IMR-90 (cell line): ENCODE data around the gene PARP3. TPM values are rescaled to one million over a fixed set of nuclear protein-coding genes. Genes with fewer than 3 reads are reported as not detected.

ENCODE experiments used
- ATAC-seq: fragments of 200-7000 bp; cut with Tn5 transposase; 2 replicates; pipeline ENCODE4 v1.9.1; 2020; ENCODE audit warnings: low read depth, mild to moderate bottlenecking, moderate library complexity
- BruUV-seq: library from RNA; stranded (reverse); fragments of 400-500 nt; replicated peaks from 2 replicates; lab custom pipeline; 2021; lab: Mats Ljungman, UMichigan
- CTCF ChIA-PET: fragments of 300-600 bp; formaldehyde crosslinking; extraction: SDS; loops from one replicate; lab custom pipeline; 2021; ENCODE audit warnings: antibody characterized with exemption; lab: Yijun Ruan, JAX
- POLR2A ChIA-PET: fragments of 300-600 bp; sonication (Branson Sonifier 250); formaldehyde crosslinking; loops from one replicate; lab custom pipeline; 2022; ENCODE audit warnings: antibody characterized with exemption; ENCODE audit not compliant: unreplicated experiment; lab: Charles Lee
- DNase-seq: peaks from one replicate; pipeline ENCODE4 v3.0.0; 2013
- H2AFZ ChIP-seq: replicated peaks from 2 replicates; pipeline ENCODE3; 2013; ENCODE audit warnings: low read length, mild to moderate bottlenecking; ENCODE audit not compliant: poor library complexity
- H2AK5ac ChIP-seq: 2 replicates; pipeline ENCODE4 v1.6.1; 2013; ENCODE audit warnings: low read depth, low read length, inconsistent platforms
- H2AK9ac ChIP-seq: replicated peaks from 2 replicates; pipeline ENCODE3; 2013; ENCODE audit warnings: mild to moderate bottlenecking, low read depth, low read length, moderate library complexity; ENCODE audit not compliant: poor library complexity
- H2BK120ac ChIP-seq: 2 replicates; pipeline ENCODE4 v1.6.1; 2013; ENCODE audit warnings: low read depth, low read length, inconsistent platforms
- H2BK15ac ChIP-seq: 3 replicates; pipeline ENCODE4 v1.6.1; 2013; ENCODE audit warnings: low read depth, low read length, inconsistent platforms
- H2BK20ac ChIP-seq: 2 replicates; pipeline ENCODE4 v1.6.1; 2013; ENCODE audit warnings: low read depth, mild to moderate bottlenecking, inconsistent platforms, low read length, moderate library complexity
- H2BK5ac ChIP-seq: 2 replicates; pipeline ENCODE4 v1.6.1; 2013; ENCODE audit warnings: mild to moderate bottlenecking, low read depth, low read length, inconsistent platforms; ENCODE audit not compliant: poor library complexity, severe bottlenecking
- H3K14ac ChIP-seq: replicated peaks from 2 replicates; pipeline ENCODE4 v1.6.1; 2013; ENCODE audit warnings: low read depth, low read length, inconsistent platforms
- H3K18ac ChIP-seq: 2 replicates; pipeline ENCODE4 v1.6.1; 2013; ENCODE audit warnings: low read depth, low read length, control low read depth
- H3K23ac ChIP-seq: 2 replicates; pipeline ENCODE4 v1.6.1; 2013; ENCODE audit warnings: low read depth, low read length, inconsistent platforms
- H3K27ac ChIP-seq: 2 replicates; pipeline ENCODE4 v1.5.1; 2013; ENCODE audit warnings: mild to moderate bottlenecking, control low read depth, low read length; ENCODE audit not compliant: insufficient read depth
- H3K27me3 ChIP-seq: 2 replicates; pipeline ENCODE4 v1.6.1; 2013; ENCODE audit warnings: low read length; ENCODE audit not compliant: control insufficient read depth, insufficient read depth
- H3K36me3 ChIP-seq: 2 replicates; pipeline ENCODE4 v1.6.1; 2013; ENCODE audit warnings: low read length, mixed read lengths; ENCODE audit not compliant: control insufficient read depth, insufficient read depth
- H3K4ac ChIP-seq: 2 replicates; pipeline ENCODE4 v1.6.1; 2013; ENCODE audit warnings: low read depth, low read length, inconsistent platforms
- H3K4me1 ChIP-seq: 2 replicates; pipeline ENCODE4 v1.6.1; 2013; ENCODE audit warnings: low read length, mixed read lengths; ENCODE audit not compliant: control insufficient read depth, insufficient read depth
- H3K4me2 ChIP-seq: 2 replicates; pipeline ENCODE4 v1.6.1; 2013; ENCODE audit warnings: low read depth, mild to moderate bottlenecking, control low read depth, low read length, moderate library complexity
- H3K4me3 ChIP-seq: 2 replicates; pipeline ENCODE4 v1.5.1; 2013; ENCODE audit warnings: low read depth, mild to moderate bottlenecking, control low read depth, low read length, moderate library complexity; ENCODE audit not compliant: insufficient read depth
- H3K56ac ChIP-seq: 2 replicates; pipeline ENCODE4 v1.6.1; 2013; ENCODE audit warnings: low read length, inconsistent platforms; ENCODE audit not compliant: insufficient read depth; ENCODE audit errors: extremely low read depth
- H3K79me1 ChIP-seq, 2 experiments: 2 replicates each; pipeline ENCODE4 v1.6.1; 2013; ENCODE audit warnings: low read length in 2 of 2, inconsistent platforms in 1 of 2, low read depth in 1 of 2
- H3K9ac ChIP-seq: 2 replicates; pipeline ENCODE4 v1.6.1; 2013; ENCODE audit warnings: low read depth, low read length, control low read depth
- H3K9me1 ChIP-seq: 2 replicates; pipeline ENCODE4 v1.6.1; 2013; ENCODE audit warnings: low read length, inconsistent platforms; ENCODE audit not compliant: insufficient read depth
- H3K9me3 ChIP-seq: 2 replicates; pipeline ENCODE4 v1.6.1; 2013; ENCODE audit warnings: low read length; ENCODE audit not compliant: control insufficient read depth, insufficient read depth
- H4K20me1 ChIP-seq: 2 replicates; pipeline ENCODE4 v1.6.1; 2013; ENCODE audit warnings: low read length, inconsistent platforms; ENCODE audit not compliant: insufficient read depth
- H4K5ac ChIP-seq: 2 replicates; pipeline ENCODE4 v1.6.1; 2013; ENCODE audit warnings: mild to moderate bottlenecking, low read depth, low read length, control low read depth
- H4K8ac ChIP-seq, 2 experiments: 2 replicates each; pipeline ENCODE4 v1.6.1; 2013; ENCODE audit warnings: low read depth in 2 of 2, low read length in 2 of 2, control low read depth in 1 of 2, inconsistent platforms in 1 of 2
- H4K91ac ChIP-seq: 2 replicates; pipeline ENCODE4 v1.6.1; 2013; ENCODE audit warnings: low read depth, low read length, inconsistent platforms; ENCODE audit not compliant: insufficient read depth
- BHLHE40 ChIP-seq: fragments of 150-350 bp; IDR thresholded peaks from 2 replicates; pipeline ENCODE4 v1.6.1; 2016; ENCODE audit warnings: mild to moderate bottlenecking, low read depth, low read length
- CEBPB ChIP-seq: IDR thresholded peaks from 2 replicates; pipeline ENCODE4 v1.6.1; 2012; ENCODE audit warnings: low read depth, low read length, improper control_type of control experiment
- CHD1 ChIP-seq: IDR thresholded peaks from 2 replicates; pipeline ENCODE4 v1.6.1; 2012; ENCODE audit warnings: low read depth, low read length, improper control_type of control experiment
- CTCF ChIP-seq: conservative IDR thresholded peaks from 2 replicates; pipeline ENCODE4 v1.5.1; 2012; ENCODE audit warnings: mild to moderate bottlenecking, low read depth, low read length, improper control_type of control experiment
- ELK1 ChIP-seq: fragments of 150-350 bp; IDR thresholded peaks from 2 replicates; pipeline ENCODE4 v1.6.1; 2016; ENCODE audit warnings: low read depth, mild to moderate bottlenecking, low read length, moderate library complexity, borderline replicate concordance
- FOS ChIP-seq: fragments of 150-350 bp; IDR thresholded peaks from 2 replicates; pipeline ENCODE4 v1.6.1; 2016; ENCODE audit warnings: low read depth, low read length
- MAFK ChIP-seq: IDR thresholded peaks from 2 replicates; pipeline ENCODE4 v1.6.1; 2012; ENCODE audit warnings: low read depth, low read length, improper control_type of control experiment
- MAZ ChIP-seq: IDR thresholded peaks from 2 replicates; pipeline ENCODE4 v1.6.1; 2012; ENCODE audit warnings: low read depth, mild to moderate bottlenecking, low read length, improper control_type of control experiment, moderate library complexity, borderline replicate concordance
- MXI1 ChIP-seq: IDR thresholded peaks from 2 replicates; pipeline ENCODE4 v1.6.1; 2012; ENCODE audit warnings: low read depth, mild to moderate bottlenecking, low read length, moderate library complexity, borderline replicate concordance
- NFE2L2 ChIP-seq: fragments of 150-350 bp; IDR thresholded peaks from 2 replicates; pipeline ENCODE4 v1.6.1; 2016; ENCODE audit warnings: low read depth, mild to moderate bottlenecking, low read length
- POLR2A ChIP-seq: IDR thresholded peaks from 2 replicates; pipeline ENCODE4 v1.6.1; 2012; ENCODE audit warnings: mild to moderate bottlenecking, low read depth, low read length
- RAD21 ChIP-seq: IDR thresholded peaks from 2 replicates; pipeline ENCODE4 v1.6.1; 2012; ENCODE audit warnings: low read length, improper control_type of control experiment
- RCOR1 ChIP-seq: IDR thresholded peaks from 2 replicates; pipeline ENCODE4 v1.6.1; 2012; ENCODE audit warnings: mild to moderate bottlenecking, low read length, improper control_type of control experiment; ENCODE audit not compliant: insufficient replicate concordance
- RFX5 ChIP-seq: IDR thresholded peaks from 2 replicates; pipeline ENCODE4 v1.8.0; 2012; ENCODE audit warnings: low read depth, mild to moderate bottlenecking, low read length, moderate library complexity
- SMC3 ChIP-seq: fragments of 150-350 bp; IDR thresholded peaks from 2 replicates; pipeline ENCODE4 v1.6.1; 2016; ENCODE audit warnings: low read depth, mild to moderate bottlenecking, antibody characterized with exemption, low read length, moderate library complexity
- WGBS, 2 experiments: methylation state at CpG; one replicate each; pipeline versions ENCODE4 v1.1.5 to v1.1.7; 2013; ENCODE audit warnings: missing lambda C conversion rate in 2 of 2; ENCODE audit not compliant: insufficient read length in 1 of 2; ENCODE audit errors: extremely low coverage in 2 of 2; 5-methylcytosine and 5-hydroxymethylcytosine counted together
- dilution Hi-C: fragments of 300-500 bp; cut with HindIII; formaldehyde crosslinking; loops from one replicate; pipeline ENCODE4 v1.14.3; 2018; ENCODE audit warnings: low sequenced_read_pairs; ENCODE audit not compliant: unreplicated experiment
- in situ Hi-C: fragments of 300-500 bp; cut with MboI; formaldehyde crosslinking; loops from 3 replicates; pipeline ENCODE4 v1.14.3; 2019; ENCODE audit warnings: low sequenced_read_pairs, inconsistent platforms, mixed read lengths
- intact Hi-C: fragments of 100-400 bp; cut with micrococcal nuclease; formaldehyde crosslinking; loops from 2 replicates; pipeline ENCODE4 v1.10.0; 2022
- polyA plus RNA-seq, 3 experiments: library from polyadenylated mRNA; depleted of rRNA; stranded (reverse); fragments of >200 nt; gene quantifications; 2 replicates each; pipeline ENCODE4 v1.2.3, GENCODE V29; 2012; ENCODE audit warnings: low replicate concordance in 1 of 3
- total RNA-seq: library from RNA; depleted of rRNA; stranded (reverse); fragments of >200 nt; gene quantifications from 2 replicates; pipeline ENCODE4 v1.2.3, GENCODE V29; 2012
- TF ChIP-seq, protein P1 (sequence below): fragments of 150-350 bp; IDR thresholded peaks from 2 replicates; pipeline ENCODE4 v1.6.1; 2017; ENCODE audit warnings: mild to moderate bottlenecking, antibody characterized with exemption, low read length, low read depth

PARP3 gene
- total and polyA plus RNA-seq, 2 of the 4 experiments (the other 2 are of a cell fraction): 16.3 to 22.0 TPM

GRCh38 chr3:51961011-51961410 lies 18.8 kb downstream of the PARP3 start:
- ATAC-seq (no peak), DNase-seq (no peak)
- no peak overlapping the region for H3K56ac ChIP-seq
- BruUV-seq: no TSS peak
- no peak overlapping the region for H2AFZ ChIP-seq
- H3K18ac ChIP-seq: no peak overlapping the region
- no peaks in the 10 kb centered on the region for H3K9me3 ChIP-seq
- H3K9me1 ChIP-seq: peaks cover 8% of the 10 kb centered on the region
- H2BK5ac ChIP-seq: no peak overlapping the region
- H3K79me1 ChIP-seq: peaks cover 22 to 44% of the 10 kb centered on the region in 2 experiments
- dilution Hi-C loops (no loop called here), intact Hi-C loops (no loop called here), in situ Hi-C loops (loop anchor here (25.0 kb wide), 1 partner anchor 1624 kb away; the partner anchor contains the start of genes RASSF1, TUSC2 and ZMYND10)
- H3K4me1 ChIP-seq: peaks cover 16% of the 10 kb centered on the region
- H4K5ac ChIP-seq: no peak overlapping the region
- 95% methylated on average over 12 of the region's 18 CpGs; no CpG with 5 or more reads in 1 of the 2 experiments for WGBS, 2 experiments
- no peak overlapping the region for H3K4me3 ChIP-seq
- H2AK5ac ChIP-seq: no peak overlapping the region
- H4K91ac ChIP-seq: no peak overlapping the region
- H4K20me1 ChIP-seq: peaks cover 20% of the 10 kb centered on the region; the same call in 1 of the 2 replicates
- no peak for TF ChIP-seq RAD21
- TF ChIP-seq MXI1: no peak
- no peak for TF ChIP-seq CEBPB
- TF ChIP-seq, protein P1, sequence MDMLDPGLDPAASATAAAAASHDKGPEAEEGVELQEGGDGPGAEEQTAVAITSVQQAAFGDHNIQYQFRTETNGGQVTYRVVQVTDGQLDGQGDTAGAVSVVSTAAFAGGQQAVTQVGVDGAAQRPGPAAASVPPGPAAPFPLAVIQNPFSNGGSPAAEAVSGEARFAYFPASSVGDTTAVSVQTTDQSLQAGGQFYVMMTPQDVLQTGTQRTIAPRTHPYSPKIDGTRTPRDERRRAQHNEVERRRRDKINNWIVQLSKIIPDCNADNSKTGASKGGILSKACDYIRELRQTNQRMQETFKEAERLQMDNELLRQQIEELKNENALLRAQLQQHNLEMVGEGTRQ: no peak
- no peak for TF ChIP-seq FOS
- TF ChIP-seq BHLHE40: no peak
- no peak for TF ChIP-seq NFE2L2
- TF ChIP-seq POLR2A: no peak
- TF ChIP-seq RCOR1: no peak
- no peak for TF ChIP-seq MAFK
- TF ChIP-seq ELK1: no peak
- TF ChIP-seq RFX5: no peak
- no peak for TF ChIP-seq SMC3
- no peak for TF ChIP-seq CTCF
- TF ChIP-seq CHD1: no peak
- TF ChIP-seq MAZ: no peak
- H2BK15ac ChIP-seq: no peak overlapping the region
- no peak overlapping the region for H3K4me2 ChIP-seq
- H3K9ac ChIP-seq: no peak overlapping the region
- no peaks in the 10 kb centered on the region for H3K27me3 ChIP-seq
- no peak overlapping the region for H2AK9ac ChIP-seq
- H2BK20ac ChIP-seq: no peak overlapping the region
- no peak overlapping the region for H3K27ac ChIP-seq
- ChIA-PET CTCF (no interaction called here), POLR2A (interaction anchor here (0.6 kb wide), 1 partner anchor 94 kb away, joined by 4 read pairs; no protein-coding TSS in a partner anchor)
- H3K23ac ChIP-seq: no peak overlapping the region
- no peak overlapping the region for H4K8ac ChIP-seq
- no peak overlapping the region for H3K4ac ChIP-seq
- H3K14ac ChIP-seq: no peak overlapping the region
- peaks cover 32% of the 10 kb centered on the region for H3K36me3 ChIP-seq
- H2BK120ac ChIP-seq: no peak overlapping the region
